CD4-positive, alpha-beta T cell (primary cell): ENCODE measurements around the gene SOX4. TPM values are rescaled to one million over a fixed set of nuclear protein-coding genes. Genes with fewer than 3 reads are reported as not detected.

Source experiments
- ATAC-seq: fragments of 200-7000 bp; cut with Tn5 transposase; one replicate; pipeline ENCODE4 v1.10.0; 2022; ENCODE audit warnings: mild to moderate bottlenecking; ENCODE audit not compliant: poor library complexity
- CTCF ChIA-PET: fragments of 350-600 bp; sonication (Branson Sonifier 250); formaldehyde crosslinking; loops from one replicate; lab custom pipeline; 2021; ENCODE audit warnings: antibody characterized with exemption, inconsistent platforms; lab: Charles Lee
- POLR2A ChIA-PET: fragments of 350-600 bp; sonication (Branson Sonifier 250); formaldehyde crosslinking; loops from one replicate; lab custom pipeline; 2021; ENCODE audit warnings: antibody characterized with exemption, inconsistent platforms; lab: Charles Lee
- DNase-seq, 14 experiments: peaks; one replicate each; pipeline ENCODE4 v3.0.0-alpha.2; 2013 to 2020; ENCODE audit warnings: mixed read lengths in 2 of 14
- H3K27ac ChIP-seq, 2 donors: one replicate each; pipeline versions ENCODE4 v1.5.1 to v1.7.0; 2013; ENCODE audit warnings: low read length in 2 of 2, low read depth in 1 of 2, mild to moderate bottlenecking in 1 of 2
- H3K27me3 ChIP-seq, 2 experiments: 1 replicate in 1 of 2; 2 replicates in 1 of 2; pipeline versions ENCODE4 v1.6.1 to v1.7.0; 2013; ENCODE audit warnings: low read length in 2 of 2, control low read depth in 1 of 2, mild to moderate bottlenecking in 1 of 2, moderate library complexity in 1 of 2; ENCODE audit not compliant: insufficient read depth in 2 of 2, control insufficient read depth in 1 of 2
- H3K36me3 ChIP-seq: one replicate; pipeline ENCODE4 v1.6.1; 2013; ENCODE audit warnings: low read length, control low read depth; ENCODE audit not compliant: insufficient read depth
- H3K4me1 ChIP-seq: one replicate; pipeline ENCODE4 v1.6.1; 2013; ENCODE audit warnings: low read length, control low read depth; ENCODE audit not compliant: insufficient read depth
- H3K4me3 ChIP-seq: one replicate; pipeline ENCODE4 v1.5.1; 2013; ENCODE audit warnings: mild to moderate bottlenecking, low read length, moderate library complexity
- H3K9me3 ChIP-seq, 2 experiments: 1 replicate in 1 of 2; 2 replicates in 1 of 2; pipeline versions ENCODE4 v1.6.1 to v1.7.0; 2013; ENCODE audit warnings: low read length in 2 of 2, mild to moderate bottlenecking in 2 of 2, control low read depth in 1 of 2, moderate library complexity in 1 of 2; ENCODE audit not compliant: control insufficient read depth in 1 of 2, insufficient read depth in 1 of 2
- H3K27ac Mint-ChIP-seq: one replicate; pipeline ENCODE4 v1.8.0; 2020; ENCODE audit warnings: mixed read lengths
- H3K27me3 Mint-ChIP-seq: one replicate; pipeline ENCODE4 v1.8.0; 2021; ENCODE audit warnings: mixed read lengths
- H3K36me3 Mint-ChIP-seq: one replicate; pipeline ENCODE4 v1.8.0; 2021; ENCODE audit warnings: low read depth, mixed read lengths
- H3K4me1 Mint-ChIP-seq: one replicate; pipeline ENCODE4 v1.8.0; 2021; ENCODE audit warnings: low read depth, mixed read lengths
- H3K4me3 Mint-ChIP-seq: one replicate; pipeline ENCODE4 v1.8.0; 2020; ENCODE audit warnings: mild to moderate bottlenecking, mixed read lengths
- H3K9me3 Mint-ChIP-seq: one replicate; pipeline ENCODE4 v1.8.0; 2020; ENCODE audit warnings: mixed read lengths
- CTCF ChIP-seq: fragments of 200-600 bp; IDR thresholded peaks from one replicate; pipeline ENCODE4 v1.8.0; 2022; ENCODE audit warnings: antibody characterized with exemption, mild to moderate bottlenecking
- intact Hi-C, 2 experiments: fragments of 100-400 bp; cut with DNase I in 1 of 2; cut with micrococcal nuclease in 1 of 2; formaldehyde crosslinking; loops; one replicate each; pipeline versions ENCODE4 v1.15.1 to v1.9.0; 2023 to 2025; cut with DNase I, micrococcal nuclease
- total RNA-seq, 174 experiments: library from RNA in 2 of 174; stranded (reverse) in 2 of 174; gene quantifications; one replicate each; pipeline ENCODE4 v1.2.3 and lab custom pipeline; 2021 to 2026

Gene SOX4
- total RNA-seq, 2 experiments from 2014 or later = 22.1 to 22.6 TPM

GRCh38 chr6:21578523-21578922 is 15.0 kb upstream of the SOX4 start:
- CTCF ChIA-PET = interaction anchor here (1.8 kb wide), 1 partner anchor 11 kb away, joined by 5 read pairs; no protein-coding TSS in a partner anchor
- intact Hi-C loops = no loop called here
- Mint-ChIP-seq H3K27me3 (no peaks in the 10 kb centered on the region), H3K27ac (no peak overlapping the region), H3K9me3 (peaks cover 17% of the 10 kb centered on the region), H3K4me1 (no peaks in the 10 kb centered on the region), H3K4me3 (no peak overlapping the region), H3K36me3 (peaks cover 7% of the 10 kb centered on the region)
- Histone ChIP-seq H3K27ac (no peak overlapping the region), H3K4me3 (no peak overlapping the region), H3K27me3 (no peaks in the 10 kb centered on the region), H3K4me1 (no peaks in the 10 kb centered on the region), H3K9me3 (peaks cover 6 to 17% of the 10 kb centered on the region in 2 experiments), H3K36me3 (no peaks in the 10 kb centered on the region)
- ATAC-seq (no peak), DNase-seq (no peak)
- POLR2A ChIA-PET = no interaction called here
- no peak for TF ChIP-seq CTCF

- Mint-ChIP-seq H3K27me3 (peaks cover 11% of the 10 kb centered on the region), H3K4me3 (no peak overlapping the region), H3K27ac (no peak overlapping the region), H3K4me1 (no peaks in the 10 kb centered on the region), H3K36me3 (peaks cover 7% of the 10 kb centered on the region), H3K9me3 (peaks cover 16% of the 10 kb centered on the region)
- POLR2A ChIA-PET = no interaction called here
- no peak for ATAC-seq
- no peak for TF ChIP-seq CTCF
- Histone ChIP-seq H3K4me3 (no peak overlapping the region), H3K4me1 (peaks cover 9% of the 10 kb centered on the region), H3K27me3 (peaks cover 11 to 16% of the 10 kb centered on the region in 2 experiments), H3K9me3 (peaks cover 6 to 24% of the 10 kb centered on the region in 2 experiments), H3K36me3 (no peaks in the 10 kb centered on the region), H3K27ac (no peak overlapping the region)
- CTCF ChIA-PET = no interaction called here
- intact Hi-C loops = no loop called here
- DNase-seq = no peak
Measured at GRCh38 chr6:21582651-21583050, 10.9 kb upstream of the SOX4 start.

DNA sequence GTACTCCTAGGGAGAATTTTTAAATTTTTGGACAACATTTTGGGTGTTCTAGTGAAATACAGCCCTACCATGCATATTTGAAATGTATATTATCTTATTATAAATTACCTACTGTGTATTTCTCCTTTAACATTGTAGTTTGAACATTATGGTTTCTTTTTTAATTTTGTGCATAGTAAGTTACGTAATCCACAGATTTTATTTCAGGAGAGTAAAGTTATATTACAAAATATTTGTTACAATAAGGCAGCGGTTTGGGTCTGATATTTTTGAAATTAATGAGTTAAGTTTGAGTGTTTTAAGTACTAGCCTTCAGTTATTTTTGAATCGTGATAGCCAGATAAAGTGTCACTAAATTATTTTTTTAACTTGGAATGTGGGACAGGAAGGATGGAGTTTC is 7.3 kb upstream of the SOX4 start:
- Histone ChIP-seq H3K36me3 (no peaks in the 10 kb centered on the region), H3K4me3 (no peak overlapping the region), H3K9me3 (peaks cover 6 to 18% of the 10 kb centered on the region in 2 experiments), H3K27ac (no peak overlapping the region), H3K4me1 (peaks cover 20% of the 10 kb centered on the region), H3K27me3 (peaks cover 23 to 29% of the 10 kb centered on the region in 2 experiments)
- POLR2A ChIA-PET = no interaction called here
- no peak for TF ChIP-seq CTCF
- Mint-ChIP-seq H3K27ac (no peak overlapping the region), H3K4me1 (peaks cover 13% of the 10 kb centered on the region), H3K36me3 (peaks cover 16% of the 10 kb centered on the region), H3K27me3 (peaks cover 40% of the 10 kb centered on the region), H3K9me3 (peaks cover 10% of the 10 kb centered on the region), H3K4me3 (peak overlapping the region; percentile 69)
- CTCF ChIA-PET = no interaction called here
- intact Hi-C loops = no loop called here
- no peak for ATAC-seq
- no peak for DNase-seq
